GM12878 (cell line): ENCODE results near the gene MAGED1. TPM values are rescaled to one million over a fixed set of nuclear protein-coding genes. Genes with fewer than 3 reads are reported as not detected.

ENCODE experiments used
- ATAC-seq: fragments of 200-7000 bp; cut with Tn5 transposase; 3 replicates; pipeline ENCODE4 v1.9.1; 2020; ENCODE audit warnings: mild to moderate bottlenecking, moderate library complexity
- BruUV-seq: library from RNA; stranded (reverse); fragments of 400-500 nt; replicated peaks from 2 replicates; lab custom pipeline; 2021; lab: Mats Ljungman, UMichigan
- CTCF ChIA-PET: fragments of 300-600 bp; sonication (Branson Sonifier 250); formaldehyde crosslinking; extraction: SDS; loops from one replicate; lab custom pipeline; 2021; ENCODE audit warnings: inconsistent platforms; lab: Yijun Ruan, JAX
- POLR2A ChIA-PET: fragments of 350-600 bp; formaldehyde crosslinking; extraction: SDS; loops from one replicate; lab custom pipeline; 2021; ENCODE audit warnings: inconsistent platforms; lab: Charles Lee
- RAD21 ChIA-PET: fragments of 300-600 bp; sonication (Branson Sonifier 250); formaldehyde crosslinking; loops from one replicate; lab custom pipeline; 2023; ENCODE audit warnings: antibody characterized with exemption; ENCODE audit not compliant: unreplicated experiment; lab: Charles Lee
- SMC1A ChIA-PET: fragments of 300-600 bp; sonication (Branson Sonifier 250); formaldehyde crosslinking; loops from one replicate; lab custom pipeline; 2023; ENCODE audit not compliant: unreplicated experiment, uncharacterized antibody; lab: Charles Lee
- DNase-seq: peaks from one replicate; pipeline ENCODE4 v3.0.0-alpha.2; 2011; ENCODE audit warnings: low read depth, low spot score
- FAIRE-seq: peaks from 3 replicates; lab custom pipeline; 2011; peaks lifted over from hg19 to GRCh38; lab: Jason Lieb, UNC
- H2AFZ ChIP-seq: 2 replicates; pipeline ENCODE4 v1.6.0; 2011; ENCODE audit warnings: low read depth, low read length, control low read depth; ENCODE audit not compliant: control insufficient read depth
- H3K27ac ChIP-seq: 2 replicates; pipeline ENCODE4 v1.5.1; 2011; ENCODE audit warnings: control low read depth; ENCODE audit not compliant: control insufficient read depth, insufficient read depth
- H3K27me3 ChIP-seq, 2 experiments: replicated peaks in 1 of 2; 2 replicates each; pipeline versions ENCODE4 v1.6.0 to v1.6.1; 2011; ENCODE audit warnings: low read length in 1 of 2; ENCODE audit not compliant: control insufficient read depth in 2 of 2, insufficient read depth in 2 of 2
- H3K36me3 ChIP-seq, 2 experiments: 2 replicates each; pipeline ENCODE4 v1.5.1; 2011; ENCODE audit warnings: low read length in 1 of 2; ENCODE audit not compliant: control insufficient read depth in 2 of 2, insufficient read depth in 2 of 2
- H3K4me1 ChIP-seq: 2 replicates; pipeline ENCODE4 v1.6.1; 2011; ENCODE audit warnings: mild to moderate bottlenecking, low read length, moderate library complexity, mixed read lengths; ENCODE audit not compliant: control insufficient read depth, insufficient read depth
- H3K4me2 ChIP-seq: 2 replicates; pipeline ENCODE4 v1.6.0; 2011; ENCODE audit warnings: control low read depth; ENCODE audit not compliant: control insufficient read depth, insufficient read depth
- H3K4me3 ChIP-seq: fragments of 200-600 bp; sonication (generic); 2 replicates; pipeline ENCODE4 v1.5.1; 2016
- H3K79me2 ChIP-seq: 2 replicates; pipeline ENCODE4 v1.6.0; 2011; ENCODE audit warnings: low read length; ENCODE audit not compliant: control insufficient read depth, insufficient read depth
- H3K9ac ChIP-seq: 2 replicates; pipeline ENCODE4 v1.8.0; 2011; ENCODE audit warnings: low read length, control low read depth, mixed read lengths; ENCODE audit not compliant: control insufficient read depth, insufficient read depth
- H3K9me3 ChIP-seq: replicated peaks from 3 replicates; pipeline ENCODE4 v1.5.1; 2011; ENCODE audit warnings: mild to moderate bottlenecking, low read length; ENCODE audit not compliant: control insufficient read depth, insufficient read depth
- H4K20me1 ChIP-seq: 2 replicates; pipeline ENCODE4 v1.6.0; 2011; ENCODE audit not compliant: control insufficient read depth, insufficient read depth
- ETV6 ChIP-seq, 2 experiments: fragments of 450-650 bp in 1 of 2; IDR thresholded peaks in 1 of 2; conservative IDR thresholded peaks in 1 of 2; 2 replicates each; pipeline ENCODE4 v1.6.1; 2014; ENCODE audit warnings: antibody characterized with exemption in 1 of 2, borderline replicate concordance in 1 of 2, low read depth in 1 of 2, mild to moderate bottlenecking in 1 of 2, moderate library complexity in 1 of 2
- FOS ChIP-seq: IDR thresholded peaks from 3 replicates; pipeline ENCODE4 v1.6.1; 2011; ENCODE audit warnings: borderline replicate concordance; ENCODE audit not compliant: insufficient read length; ENCODE audit errors: extremely low read depth
- MEF2B ChIP-seq: fragments of 450-650 bp; IDR thresholded peaks from 2 replicates; pipeline ENCODE4 v1.6.1; 2018; ENCODE audit warnings: mild to moderate bottlenecking, moderate library complexity; ENCODE audit not compliant: partially characterized antibody, poor library complexity, severe bottlenecking
- MTA3 ChIP-seq: IDR thresholded peaks from 2 replicates; pipeline ENCODE4 v1.6.1; 2012; ENCODE audit warnings: low read length, inconsistent platforms, borderline replicate concordance
- NFIC ChIP-seq: IDR thresholded peaks from 2 replicates; pipeline ENCODE4 v1.6.1; 2012; ENCODE audit warnings: low read depth, mild to moderate bottlenecking, inconsistent platforms, low read length, moderate library complexity
- SMAD5 ChIP-seq: IDR thresholded peaks from 2 replicates; pipeline ENCODE4 v1.6.1; 2016; ENCODE audit warnings: antibody characterized with exemption, low read depth
- SPI1 ChIP-seq: IDR thresholded peaks from 2 replicates; pipeline ENCODE4 v1.6.1; 2011; ENCODE audit warnings: low read depth, mild to moderate bottlenecking, low read length, moderate library complexity, borderline replicate concordance; ENCODE audit not compliant: insufficient read depth
- TCF7 ChIP-seq: IDR thresholded peaks from 2 replicates; pipeline ENCODE4 v1.6.1; 2014; ENCODE audit warnings: antibody characterized with exemption, borderline replicate concordance
- YBX1 ChIP-seq: fragments of 450-650 bp; IDR thresholded peaks from 2 replicates; pipeline ENCODE4 v1.6.1; 2016; ENCODE audit warnings: antibody characterized with exemption
- YY1 ChIP-seq: IDR thresholded peaks from 2 replicates; pipeline ENCODE4 v1.6.1; 2011; ENCODE audit warnings: low read depth, mild to moderate bottlenecking, low read length
- WGBS: methylation state at CpG from one replicate; pipeline ENCODE4 v1.1.6; 2016; ENCODE audit warnings: low lambda C conversion rate; ENCODE audit not compliant: insufficient replicate concordance, insufficient coverage; ENCODE audit errors: missing lambda C conversion rate; 5-methylcytosine and 5-hydroxymethylcytosine counted together
- in situ Hi-C: fragments of 300-500 bp; cut with MboI; formaldehyde crosslinking; loops from 9 replicates; pipeline ENCODE4 v1.14.3; 2018; ENCODE audit warnings: mixed read lengths
- intact Hi-C: fragments of 100-400 bp; cut with micrococcal nuclease; formaldehyde crosslinking; loops from one replicate; pipeline ENCODE4 v1.14.2; 2022; ENCODE audit not compliant: unreplicated experiment
- polyA plus RNA-seq, 11 experiments: library from polyadenylated mRNA; depleted of rRNA in 4 of 11; unstranded in 6 of 11; stranded (reverse) in 5 of 11; fragments of >200 nt; fragmentation: Nextera tagmentation in 4 of 11; fragmentation: Illumina TruSeq in 1 of 11; extraction: Ambion mirVana in 4 of 11; extraction: Trizol in 1 of 11; gene quantifications; 1 replicate in 1 of 11; 2 replicates in 10 of 11; pipeline versions ENCODE4 v1.2.1 to v1.2.3, GENCODE V29; 2011 to 2016; ENCODE audit warnings: inconsistent platforms in 2 of 11, missing spikeins in 2 of 11, low read depth in 1 of 11
- total RNA-seq, 4 experiments: library from RNA; depleted of rRNA in 3 of 4; stranded (reverse); fragments of >200 nt in 3 of 4; fragmentation: Illumina TruSeq in 1 of 4; extraction: Trizol in 1 of 4; gene quantifications; 2 replicates each; pipeline versions ENCODE4 v1.2.1 to v1.2.3, GENCODE V29; 2013 to 2021
- TF ChIP-seq, protein P1 (sequence below): fragments of 450-650 bp; IDR thresholded peaks from 2 replicates; pipeline ENCODE4 v1.6.1; 2017; ENCODE audit warnings: low read depth, mild to moderate bottlenecking, moderate library complexity

MAGED1 gene
- total and polyA plus RNA-seq, 10 of the 15 experiments (the other 5 are each of a cell fraction or from before 2014, with no cell fraction given) = 26.3 to 149 (median 88.9) TPM

- in situ Hi-C loops (no loop called here), intact Hi-C loops (no loop called here)
- ChIA-PET POLR2A (no interaction called here), RAD21 (no interaction called here), CTCF (interaction anchor here (1.2 kb wide), 1 partner anchor 13 kb away, joined by 3 read pairs; no protein-coding TSS in a partner anchor), SMC1A (interaction anchor here (0.9 kb wide), 1 partner anchor 13 kb away, joined by 4 read pairs; no protein-coding TSS in a partner anchor)
- 14% methylated on average over 1 of the region's 1 CpG for WGBS
- no peak for ATAC-seq
- H3K79me2 ChIP-seq = no peaks in the 10 kb centered on the region
- no peak overlapping the region for H2AFZ ChIP-seq
- H3K27ac ChIP-seq = no peak overlapping the region
- H4K20me1 ChIP-seq = no peaks in the 10 kb centered on the region
- TF ChIP-seq YY1 (no peak), MEF2B (no peak)
- TF ChIP-seq, protein P1, sequence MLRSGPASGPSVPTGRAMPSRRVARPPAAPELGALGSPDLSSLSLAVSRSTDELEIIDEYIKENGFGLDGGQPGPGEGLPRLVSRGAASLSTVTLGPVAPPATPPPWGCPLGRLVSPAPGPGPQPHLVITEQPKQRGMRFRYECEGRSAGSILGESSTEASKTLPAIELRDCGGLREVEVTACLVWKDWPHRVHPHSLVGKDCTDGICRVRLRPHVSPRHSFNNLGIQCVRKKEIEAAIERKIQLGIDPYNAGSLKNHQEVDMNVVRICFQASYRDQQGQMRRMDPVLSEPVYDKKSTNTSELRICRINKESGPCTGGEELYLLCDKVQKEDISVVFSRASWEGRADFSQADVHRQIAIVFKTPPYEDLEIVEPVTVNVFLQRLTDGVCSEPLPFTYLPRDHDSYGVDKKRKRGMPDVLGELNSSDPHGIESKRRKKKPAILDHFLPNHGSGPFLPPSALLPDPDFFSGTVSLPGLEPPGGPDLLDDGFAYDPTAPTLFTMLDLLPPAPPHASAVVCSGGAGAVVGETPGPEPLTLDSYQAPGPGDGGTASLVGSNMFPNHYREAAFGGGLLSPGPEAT = no peak
- H3K4me3 ChIP-seq = no peak overlapping the region
- FAIRE-seq = no peak
- no TSS peak for BruUV-seq
- no peak for DNase-seq
- no peaks in the 10 kb centered on the region for H3K9me3 ChIP-seq
- H3K27me3 ChIP-seq = no peaks in the 10 kb centered on the region
- no peaks in the 10 kb centered on the region for H3K4me1 ChIP-seq
- no peak overlapping the region for H3K9ac ChIP-seq
- H3K36me3 ChIP-seq = no peaks in the 10 kb centered on the region
- no peak overlapping the region for H3K4me2 ChIP-seq
Observed at GRCh38 chrX:51874123-51874522, 19.3 kb upstream of the MAGED1 start.

DNA sequence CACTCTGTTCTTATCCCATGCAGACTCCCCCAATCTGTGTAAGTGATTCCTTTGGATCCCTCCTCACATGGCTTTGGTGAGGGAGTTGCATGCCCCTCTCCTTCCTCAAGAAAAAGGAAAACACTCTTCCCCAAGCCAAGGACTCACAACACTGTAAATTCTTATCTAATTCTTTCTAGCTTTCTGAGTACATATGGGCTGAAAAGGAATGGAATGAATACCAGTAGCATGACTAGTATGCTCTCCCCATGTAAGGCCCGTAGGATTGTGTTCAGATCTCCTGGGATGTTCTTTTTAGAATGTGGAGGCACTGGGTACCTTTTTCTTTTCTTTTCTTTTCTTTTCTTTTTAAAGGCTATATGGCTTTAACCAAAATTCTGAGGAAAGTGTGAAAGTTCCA is 17.0 kb upstream of the MAGED1 start:
- ChIA-PET POLR2A (no interaction called here), RAD21 (no interaction called here), SMC1A (no interaction called here), CTCF (no interaction called here)
- Histone ChIP-seq H3K4me1 (no peaks in the 10 kb centered on the region), H3K27me3 (no peaks in the 10 kb centered on the region), H3K27ac (no peak overlapping the region), H3K4me3 (no peak overlapping the region), H3K9me3 (no peaks in the 10 kb centered on the region), H3K79me2 (no peaks in the 10 kb centered on the region), H4K20me1 (no peaks in the 10 kb centered on the region), H2AFZ (no peak overlapping the region), H3K36me3 (no peaks in the 10 kb centered on the region), H3K9ac (no peak overlapping the region)
- 50% methylated on average over 1 of the region's 1 CpG for WGBS
- FAIRE-seq (no peak), DNase-seq (no peak), ATAC-seq (no peak)
- intact Hi-C loops (no loop called here), in situ Hi-C loops (no loop called here)
- no TSS peak for BruUV-seq
- TF ChIP-seq ETV6 (conservative IDR thresholded peaks at IDR 0.05 in 1 of 2, IDR thresholded peaks at IDR 0.05 in 1 of 2; ENCODE audit: borderline replicate concordance in 1 of 2, low read depth in 1 of 2) (no peak), SPI1 (no peak), SMAD5 (no peak), NFIC (no peak), MTA3 (no peak), TCF7 (no peak), YBX1 (no peak), FOS (no peak)
- TF ChIP-seq, all 136 proteins: peak for 0
- H3K4me2 ChIP-seq = no peak overlapping the region
